Measurements from ENCODE around the gene RPL6.

The RPL6 gene

DNA sequence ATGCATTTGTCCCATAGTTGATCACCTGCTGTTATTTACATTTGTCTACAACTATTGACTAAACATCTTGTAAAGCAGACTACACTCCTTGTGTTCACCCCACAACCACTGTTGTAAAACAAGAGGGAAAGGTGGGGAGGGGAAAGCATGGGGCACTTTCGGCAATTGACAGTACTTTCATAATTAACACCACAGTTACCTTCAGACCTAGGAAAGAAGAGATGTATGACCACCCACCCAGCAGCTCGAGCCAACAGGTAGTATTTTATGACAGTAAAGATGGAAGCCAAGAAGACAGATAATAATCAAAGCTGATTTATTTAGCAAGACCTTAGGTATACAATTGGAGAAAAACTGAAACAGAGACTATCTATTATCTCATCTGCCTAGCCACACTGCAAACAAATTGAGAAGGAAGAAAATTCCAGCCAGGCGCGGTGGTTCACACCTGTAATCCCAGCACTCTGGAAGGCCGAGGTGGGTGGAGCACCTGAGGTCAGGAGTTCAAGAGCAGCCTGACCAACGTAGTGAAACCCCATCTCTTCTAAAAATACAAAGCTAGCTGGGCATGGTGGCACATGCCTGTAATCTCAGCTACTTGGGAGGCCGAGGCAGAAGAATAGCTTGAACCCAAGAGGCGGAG lies 38.4 kb downstream of the RPL6 start:
- no peak for DNase-seq

DNA sequence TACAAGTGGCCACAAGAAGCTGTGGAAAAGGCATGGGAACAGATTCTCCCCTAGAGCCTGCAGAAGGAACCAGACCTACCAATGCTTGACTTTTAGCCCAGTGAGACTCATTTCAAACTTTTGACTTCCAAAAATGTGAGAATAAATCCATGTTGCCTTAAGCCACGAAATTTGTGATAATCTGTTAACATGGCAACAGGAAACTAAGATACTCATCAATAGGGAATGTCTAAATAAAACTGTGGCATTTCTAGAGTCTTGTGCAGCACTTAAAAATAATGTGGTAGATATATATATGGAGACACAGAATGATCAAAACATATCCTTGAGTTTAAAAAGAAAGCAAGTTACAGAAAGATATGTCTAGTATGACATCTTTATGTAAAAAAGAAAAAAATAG lies 39.2 kb downstream of the RPL6 start:
- DNase-seq: no peak

DNA sequence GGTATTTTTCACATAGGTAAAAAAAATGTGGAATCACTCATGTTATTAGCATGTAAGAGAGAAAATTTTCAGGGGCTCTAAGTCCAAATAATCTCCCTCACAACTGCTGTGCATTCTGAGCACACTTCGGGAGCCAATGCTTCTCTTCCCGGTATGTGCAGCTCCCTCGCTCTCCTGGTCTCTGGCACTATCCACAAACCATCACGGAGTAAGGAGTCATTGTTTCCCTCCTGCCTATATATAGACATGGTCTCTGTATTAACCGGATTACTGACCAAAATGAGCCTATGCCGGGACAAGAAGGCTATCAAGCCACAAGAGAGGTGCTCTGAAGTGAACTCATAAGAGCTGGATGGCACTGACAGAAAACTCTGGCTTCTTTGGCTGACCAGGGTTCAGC lies 40.5 kb downstream of the RPL6 start:
- DNase-seq: no peak

GRCh38 chr12:112367965-112368364 lies 41.4 kb downstream of the RPL6 start:
- no peak for DNase-seq

DNA sequence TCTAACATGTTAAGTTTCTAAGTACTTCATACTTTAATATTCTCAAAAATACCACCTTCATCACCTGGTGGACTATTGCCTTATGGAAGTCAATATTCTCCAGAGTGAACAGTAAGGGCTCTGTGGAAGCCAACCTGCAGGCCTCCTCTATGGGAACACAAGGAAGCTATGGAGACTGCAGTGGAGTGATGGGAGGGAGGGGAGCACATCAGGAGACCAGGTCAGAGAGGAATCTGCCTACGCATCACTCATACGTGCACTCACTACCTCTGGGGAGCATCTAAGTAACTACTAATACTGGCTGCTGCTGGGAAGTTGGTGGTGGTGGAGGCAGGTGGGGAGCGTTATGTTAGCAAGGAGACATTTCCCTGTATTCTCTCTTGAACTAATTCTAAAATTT lies 47.1 kb downstream of the RPL6 start:
- DNase-seq: no peak

GRCh38 chr12:112361271-112361670 lies 48.1 kb downstream of the RPL6 start:
- DNase-seq: no peak

DNA sequence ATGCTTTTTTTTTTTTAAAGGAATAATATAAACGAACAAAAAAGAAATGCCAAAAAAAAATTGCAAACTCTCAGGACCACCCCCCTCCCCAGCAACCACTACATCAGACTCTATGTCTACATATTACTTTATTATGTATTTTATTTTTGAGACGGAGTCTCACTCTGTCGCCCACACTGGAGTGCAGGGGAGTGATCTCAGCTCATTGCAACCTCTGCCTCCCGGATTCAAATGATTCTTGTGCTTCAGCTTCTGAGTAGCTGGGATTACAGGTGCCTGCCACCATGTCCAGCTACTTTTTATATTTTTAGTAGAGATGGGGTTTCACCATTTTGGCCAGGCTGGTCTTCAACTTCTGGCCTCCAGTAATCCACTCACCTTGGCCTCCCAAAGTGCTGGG lies 50.1 kb downstream of the RPL6 start:
- no peak for DNase-seq

DNA sequence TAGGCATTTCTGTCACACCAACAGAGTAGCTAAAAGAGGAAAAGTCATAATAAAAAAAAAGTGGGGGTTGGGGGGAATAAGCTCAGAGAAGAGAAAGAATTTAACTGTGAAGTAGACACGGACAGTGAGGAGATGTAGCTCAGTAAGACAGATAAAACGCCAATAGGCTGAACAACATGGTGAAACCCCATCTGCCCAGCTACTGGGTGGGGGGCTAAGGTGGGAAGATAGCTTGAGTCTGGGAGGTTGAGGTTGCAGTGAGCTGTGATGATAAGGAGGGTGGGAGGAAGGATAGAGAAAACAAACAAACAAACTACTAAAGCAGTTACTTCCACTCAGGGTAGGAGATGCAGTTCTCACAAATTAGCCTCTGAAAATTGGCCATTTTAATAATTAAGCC lies 52.2 kb downstream of the RPL6 start:
- no peak for DNase-seq

Data from fibroblast of upper back skin (primary cell).